ENCODE results near the gene MAPKAPK2.

MAPKAPK2 gene

GRCh38 chr1:206729050-206729449 lies 44.3 kb downstream of the MAPKAPK2 start:
- H3K36me3 ChIP-seq (ENCODE audit: control insufficient read depth, insufficient read depth, low read length): no peaks in the 10 kb centered on the region
- no peaks in the 10 kb centered on the region for H3K4me1 ChIP-seq

DNA sequence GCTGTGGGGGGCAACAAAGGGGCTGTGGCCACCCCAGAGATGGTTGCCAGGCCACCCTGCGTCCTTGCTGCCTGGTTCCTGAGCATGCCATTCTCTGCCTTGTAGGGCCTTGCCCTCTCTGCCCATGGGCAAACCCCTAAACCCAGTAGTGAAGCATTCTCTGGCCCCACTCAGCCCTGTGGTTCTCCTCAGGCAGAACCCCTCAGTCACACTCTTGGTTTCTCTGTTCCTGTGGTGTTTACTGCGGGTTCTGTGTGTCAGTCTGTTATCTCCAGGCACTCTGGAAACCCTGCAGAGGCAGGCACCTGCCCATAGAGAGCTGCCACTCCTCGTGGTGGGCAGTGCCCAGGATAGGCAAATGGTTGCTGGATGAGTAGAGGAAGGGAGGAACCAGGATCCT lies 44.8 kb downstream of the MAPKAPK2 start:
- Histone ChIP-seq H3K36me3 (ENCODE audit: control insufficient read depth, insufficient read depth, low read length) (no peaks in the 10 kb centered on the region), H3K9ac (no peak overlapping the region), H3K27me3 (ENCODE audit: control insufficient read depth, insufficient read depth, low read length) (no peaks in the 10 kb centered on the region), H3K27ac (no peak overlapping the region), H3K4me1 (no peaks in the 10 kb centered on the region), H3K9me3 (ENCODE audit: control insufficient read depth, low read length) (no peaks in the 10 kb centered on the region), H2AFZ (no peak overlapping the region), H3K4me3 (ENCODE audit: low read depth, low read length) (no peak overlapping the region), H3K79me2 (peaks cover 11% of the 10 kb centered on the region), H3K4me2 (ENCODE audit: low read length) (no peak overlapping the region)
- no peak for TF ChIP-seq CTCF (IDR thresholded peaks at IDR 0.05)

More at GRCh38 chr1:206729050-206729449, 44.3 kb downstream of the MAPKAPK2 start:
- Histone ChIP-seq H3K9ac (no peak overlapping the region), H3K79me2 (peaks cover 11% of the 10 kb centered on the region), H3K4me3 (ENCODE audit: low read depth, low read length) (no peak overlapping the region), H3K27me3 (ENCODE audit: control insufficient read depth, insufficient read depth, low read length) (no peaks in the 10 kb centered on the region), H3K9me3 (ENCODE audit: control insufficient read depth, low read length) (no peaks in the 10 kb centered on the region), H2AFZ (no peak overlapping the region), H3K27ac (no peak overlapping the region), H3K4me2 (ENCODE audit: low read length) (no peak overlapping the region)
- TF ChIP-seq CTCF (IDR thresholded peaks at IDR 0.05): no peak

- H3K27me3 ChIP-seq (ENCODE audit: control insufficient read depth, insufficient read depth, low read length): no peaks in the 10 kb centered on the region
- H3K79me2 ChIP-seq: no peaks in the 10 kb centered on the region
- no peak for TF ChIP-seq CTCF (IDR thresholded peaks at IDR 0.05)
- H3K4me2 ChIP-seq (ENCODE audit: low read length): no peak overlapping the region
- H3K4me1 ChIP-seq: no peaks in the 10 kb centered on the region
- H3K9me3 ChIP-seq (ENCODE audit: control insufficient read depth, low read length): no peaks in the 10 kb centered on the region
- H3K36me3 ChIP-seq (ENCODE audit: control insufficient read depth, insufficient read depth, low read length): no peaks in the 10 kb centered on the region
- no peak overlapping the region for H3K27ac ChIP-seq
- H3K4me3 ChIP-seq (ENCODE audit: low read depth, low read length): no peak overlapping the region
- H2AFZ ChIP-seq: no peak overlapping the region
- H3K9ac ChIP-seq: no peak overlapping the region
Observed at GRCh38 chr1:206732508-206732907, 47.8 kb downstream of the MAPKAPK2 start.

DNA sequence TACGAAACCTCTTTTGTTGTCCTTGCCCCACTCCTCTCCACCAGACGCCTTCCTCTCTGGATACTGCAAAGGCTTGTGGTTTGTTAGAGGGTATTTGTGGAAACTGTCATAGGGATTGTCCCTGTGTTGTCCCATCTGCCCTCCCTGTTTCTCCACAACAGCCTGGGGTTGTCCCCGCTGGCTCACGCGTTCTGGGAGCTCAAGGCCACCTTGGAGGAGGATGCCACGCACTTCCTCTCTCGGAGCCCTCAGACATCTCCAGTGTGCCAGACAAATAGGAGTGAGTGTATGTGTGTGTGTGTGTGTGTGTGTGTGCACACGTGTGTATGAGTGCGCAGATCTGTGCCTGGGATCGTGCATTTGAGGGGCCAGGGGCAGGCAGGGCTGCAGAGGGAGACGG lies 48.3 kb downstream of the MAPKAPK2 start:
- Histone ChIP-seq H3K4me2 (ENCODE audit: low read length) (no peak overlapping the region), H2AFZ (no peak overlapping the region), H3K9me3 (ENCODE audit: control insufficient read depth, low read length) (no peaks in the 10 kb centered on the region), H3K79me2 (no peaks in the 10 kb centered on the region), H3K27me3 (ENCODE audit: control insufficient read depth, insufficient read depth, low read length) (no peaks in the 10 kb centered on the region), H3K4me1 (no peaks in the 10 kb centered on the region), H3K27ac (no peak overlapping the region), H3K9ac (no peak overlapping the region), H3K4me3 (ENCODE audit: low read depth, low read length) (no peak overlapping the region), H3K36me3 (ENCODE audit: control insufficient read depth, insufficient read depth, low read length) (no peaks in the 10 kb centered on the region)
- no peak for TF ChIP-seq CTCF (IDR thresholded peaks at IDR 0.05)

- H2AFZ ChIP-seq: no peak overlapping the region
- no peaks in the 10 kb centered on the region for H3K9me3 ChIP-seq (ENCODE audit: control insufficient read depth, low read length)
- no peaks in the 10 kb centered on the region for H3K79me2 ChIP-seq
- H3K4me3 ChIP-seq (ENCODE audit: low read depth, low read length): no peak overlapping the region
- no peak overlapping the region for H3K9ac ChIP-seq
- TF ChIP-seq CTCF (IDR thresholded peaks at IDR 0.05): peak; percentile 51
- no peak overlapping the region for H3K4me2 ChIP-seq (ENCODE audit: low read length)
- H3K27ac ChIP-seq: no peak overlapping the region
- no peaks in the 10 kb centered on the region for H3K4me1 ChIP-seq
- H3K27me3 ChIP-seq (ENCODE audit: control insufficient read depth, insufficient read depth, low read length): no peaks in the 10 kb centered on the region
- no peaks in the 10 kb centered on the region for H3K36me3 ChIP-seq (ENCODE audit: control insufficient read depth, insufficient read depth, low read length)
Observed at GRCh38 chr1:206734499-206735142, 49.9 kb downstream of the MAPKAPK2 start.
